Ovary (tissue), 3 donors: ENCODE data around the gene TACC2.

Experiments
- EP300 ChIP-seq: sonication (generic); formaldehyde crosslinking; IDR thresholded peaks from one replicate; pipeline ENCODE4 v1.6.1; 2017; ENCODE audit warnings: antibody characterized with exemption
- POLR2A ChIP-seq: fragments of 450-650 bp; IDR thresholded peaks from one replicate; pipeline ENCODE4 v1.6.1; 2017; ENCODE audit warnings: antibody characterized with exemption, mild to moderate bottlenecking, moderate library complexity
- TF ChIP-seq, protein P1 (sequence below), 3 donors: fragments of 450-650 bp in 2 of 3; fragments of 200-600 bp in 1 of 3; IDR thresholded peaks; one replicate each; pipeline versions ENCODE4 v1.5.1 to v1.8.0; 2016 to 2022; ENCODE audit warnings: antibody characterized with exemption in 3 of 3, mild to moderate bottlenecking in 1 of 3
- donor health status: DM: no; HTN: no; CAD: no.

DNA sequence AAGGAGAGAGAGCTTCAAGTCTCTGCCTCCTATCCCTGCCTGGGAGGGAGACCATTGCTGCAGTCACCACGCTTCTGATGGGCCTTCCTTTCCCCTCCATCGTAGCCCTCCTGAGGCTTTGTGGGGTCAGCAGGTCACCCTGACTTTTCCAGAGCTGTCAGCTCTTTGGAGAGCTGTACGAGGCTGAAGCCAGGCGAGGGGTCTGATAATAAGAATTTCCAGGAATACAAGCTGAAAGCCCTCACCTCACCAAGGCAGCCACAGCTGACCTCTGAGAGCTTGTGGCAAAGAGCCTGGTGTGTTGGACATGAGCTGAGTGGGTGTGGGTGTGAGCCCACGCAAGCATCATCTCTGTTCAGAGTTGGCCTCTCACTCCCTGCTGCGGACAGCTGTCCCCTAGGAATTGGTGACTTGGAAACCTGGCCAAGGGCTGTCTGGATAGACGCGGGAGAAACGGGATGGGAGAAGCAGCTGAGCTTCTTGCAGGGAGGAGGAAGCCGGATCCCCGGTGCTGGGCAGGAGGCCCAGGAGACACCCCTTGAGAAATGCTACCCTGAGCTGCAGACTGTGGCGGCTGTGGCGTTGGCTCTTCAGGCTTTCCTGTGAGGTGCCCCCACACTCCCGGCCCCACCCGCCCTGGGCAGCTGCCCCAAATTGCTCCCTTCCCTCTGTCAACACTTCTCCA lies 160.1 kb downstream of the TACC2 start:
- TF ChIP-seq, protein P1, sequence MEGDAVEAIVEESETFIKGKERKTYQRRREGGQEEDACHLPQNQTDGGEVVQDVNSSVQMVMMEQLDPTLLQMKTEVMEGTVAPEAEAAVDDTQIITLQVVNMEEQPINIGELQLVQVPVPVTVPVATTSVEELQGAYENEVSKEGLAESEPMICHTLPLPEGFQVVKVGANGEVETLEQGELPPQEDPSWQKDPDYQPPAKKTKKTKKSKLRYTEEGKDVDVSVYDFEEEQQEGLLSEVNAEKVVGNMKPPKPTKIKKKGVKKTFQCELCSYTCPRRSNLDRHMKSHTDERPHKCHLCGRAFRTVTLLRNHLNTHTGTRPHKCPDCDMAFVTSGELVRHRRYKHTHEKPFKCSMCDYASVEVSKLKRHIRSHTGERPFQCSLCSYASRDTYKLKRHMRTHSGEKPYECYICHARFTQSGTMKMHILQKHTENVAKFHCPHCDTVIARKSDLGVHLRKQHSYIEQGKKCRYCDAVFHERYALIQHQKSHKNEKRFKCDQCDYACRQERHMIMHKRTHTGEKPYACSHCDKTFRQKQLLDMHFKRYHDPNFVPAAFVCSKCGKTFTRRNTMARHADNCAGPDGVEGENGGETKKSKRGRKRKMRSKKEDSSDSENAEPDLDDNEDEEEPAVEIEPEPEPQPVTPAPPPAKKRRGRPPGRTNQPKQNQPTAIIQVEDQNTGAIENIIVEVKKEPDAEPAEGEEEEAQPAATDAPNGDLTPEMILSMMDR (IDR thresholded peaks at IDR 0.05) = no peak
- TF ChIP-seq EP300 = no peak
- no peak for TF ChIP-seq POLR2A
